Measurements from ENCODE around the gene ETV6. TPM values are rescaled to one million over a fixed set of nuclear protein-coding genes. Genes with fewer than 3 reads are reported as not detected.

ETV6 gene
- total RNA-seq, 2 experiments from 2014 or later = 17.1 to 19.3 TPM

- TF ChIP-seq CTCF (conservative IDR thresholded peaks at IDR 0.05; ENCODE audit: low read length) (no peak), EZH2phosphoT487 (IDR thresholded peaks at IDR 0.05; ENCODE audit: borderline replicate concordance, low read depth, low read length) (no peak)
- Histone ChIP-seq H3K4me2 (ENCODE audit: low read length) (no peak overlapping the region), H3K79me2 (ENCODE audit: insufficient read depth, low read depth, low read length) (peaks cover 16% of the 10 kb centered on the region; the same call in 1 of the 2 replicates), H4K20me1 (ENCODE audit: insufficient read depth, low read length) (no peaks in the 10 kb centered on the region), H2AFZ (ENCODE audit: low read length) (no peak overlapping the region), H3K4me1 (ENCODE audit: insufficient read depth, low read length, poor library complexity, severe bottlenecking) (peaks cover 9% of the 10 kb centered on the region), H3K9me2 (ENCODE audit: insufficient read depth, low read length) (no peaks in the 10 kb centered on the region), H3K27ac (ENCODE audit: low read depth, low read length, poor library complexity, severe bottlenecking) (no peak overlapping the region), H3K9me3 (ENCODE audit: low read length) (no peaks in the 10 kb centered on the region), H3K4me3 (ENCODE audit: low read depth, low read length, poor library complexity, severe bottlenecking) (no peak overlapping the region), H3K36me3 (ENCODE audit: insufficient read depth, low read length) (peaks cover 25% of the 10 kb centered on the region)
- BruUV-seq (replicated peaks) = no TSS peak
- DNase-seq (ENCODE audit: low spot score) = no peak
- intact Hi-C loops (cut with micrococcal nuclease; ENCODE audit: unreplicated experiment) = no loop called here
- ChIA-PET CTCF (ENCODE audit: unreplicated experiment) (no interaction called here), POLR2A (no interaction called here)
These were observed 12.9 kb downstream of the ETV6 start for GRCh38 chr12:11662369-11662768.

- Histone ChIP-seq H3K4me2 (ENCODE audit: low read length) (no peak overlapping the region), H3K9me2 (ENCODE audit: insufficient read depth, low read length) (no peaks in the 10 kb centered on the region), H3K36me3 (ENCODE audit: insufficient read depth, low read length) (peaks cover 20% of the 10 kb centered on the region), H3K4me1 (ENCODE audit: insufficient read depth, low read length, poor library complexity, severe bottlenecking) (peaks cover 12% of the 10 kb centered on the region), H3K79me2 (ENCODE audit: insufficient read depth, low read depth, low read length) (peaks cover 14% of the 10 kb centered on the region; the same call in 1 of the 2 replicates), H2AFZ (ENCODE audit: low read length) (no peak overlapping the region), H3K27ac (ENCODE audit: low read depth, low read length, poor library complexity, severe bottlenecking) (no peak overlapping the region), H3K9me3 (ENCODE audit: low read length) (no peaks in the 10 kb centered on the region), H4K20me1 (ENCODE audit: insufficient read depth, low read length) (no peaks in the 10 kb centered on the region), H3K4me3 (ENCODE audit: low read depth, low read length, poor library complexity, severe bottlenecking) (no peak overlapping the region)
- TF ChIP-seq CTCF (conservative IDR thresholded peaks at IDR 0.05; ENCODE audit: low read length) (no peak), EZH2phosphoT487 (IDR thresholded peaks at IDR 0.05; ENCODE audit: borderline replicate concordance, low read depth, low read length) (no peak)
- BruUV-seq (replicated peaks) = no TSS peak
- POLR2A ChIA-PET = interaction anchor here (1.5 kb wide), 2 partner anchors 8 to 12 kb away, joined by 3 read pairs; no protein-coding TSS in a partner anchor
- intact Hi-C loops (cut with micrococcal nuclease; ENCODE audit: unreplicated experiment) = no loop called here
- DNase-seq (ENCODE audit: low spot score) = no peak
- CTCF ChIA-PET (ENCODE audit: unreplicated experiment) = no interaction called here
These were observed 13.7 kb downstream of the ETV6 start for GRCh38 chr12:11663130-11663529.

GRCh38 chr12:11664101-11664500 is 14.6 kb downstream of the ETV6 start:
- H4K20me1 ChIP-seq (ENCODE audit: insufficient read depth, low read length) = no peaks in the 10 kb centered on the region
- CTCF ChIA-PET (ENCODE audit: unreplicated experiment) = no interaction called here

More at GRCh38 chr12:11664101-11664500, 14.6 kb downstream of the ETV6 start:
- Histone ChIP-seq H3K27ac (ENCODE audit: low read depth, low read length, poor library complexity, severe bottlenecking) (no peak overlapping the region), H3K4me2 (ENCODE audit: low read length) (no peak overlapping the region), H3K36me3 (ENCODE audit: insufficient read depth, low read length) (peaks cover 20% of the 10 kb centered on the region), H3K9me2 (ENCODE audit: insufficient read depth, low read length) (no peaks in the 10 kb centered on the region), H3K79me2 (ENCODE audit: insufficient read depth, low read depth, low read length) (peaks cover 14% of the 10 kb centered on the region; the same call in 1 of the 2 replicates), H3K4me1 (ENCODE audit: insufficient read depth, low read length, poor library complexity, severe bottlenecking) (peaks cover 15% of the 10 kb centered on the region), H3K9me3 (ENCODE audit: low read length) (no peaks in the 10 kb centered on the region), H3K4me3 (ENCODE audit: low read depth, low read length, poor library complexity, severe bottlenecking) (no peak overlapping the region), H2AFZ (ENCODE audit: low read length) (no peak overlapping the region)
- DNase-seq (ENCODE audit: low spot score) = no peak
- POLR2A ChIA-PET = interaction anchor here (1.2 to 1.5 kb wide), 3 partner anchors 9 to 11 kb away, joined by 3 to 4 read pairs (median 3); no protein-coding TSS in a partner anchor
- BruUV-seq (replicated peaks) = no TSS peak
- TF ChIP-seq EZH2phosphoT487 (IDR thresholded peaks at IDR 0.05; ENCODE audit: borderline replicate concordance, low read depth, low read length) (no peak), CTCF (conservative IDR thresholded peaks at IDR 0.05; ENCODE audit: low read length) (no peak)
- intact Hi-C loops (cut with micrococcal nuclease; ENCODE audit: unreplicated experiment) = no loop called here
